GM19193 (cell line): ENCODE data around the gene LIF.
A peak's percentile ranks its signal among the peaks of the same experiment; 100 is the strongest.

Source experiments
- POLR2A ChIP-seq: IDR thresholded peaks from 4 replicates; pipeline ENCODE4 v1.6.1; 2011; ENCODE audit not compliant: insufficient read depth, insufficient read length; ENCODE audit errors: extremely low read depth

LIF gene

DNA sequence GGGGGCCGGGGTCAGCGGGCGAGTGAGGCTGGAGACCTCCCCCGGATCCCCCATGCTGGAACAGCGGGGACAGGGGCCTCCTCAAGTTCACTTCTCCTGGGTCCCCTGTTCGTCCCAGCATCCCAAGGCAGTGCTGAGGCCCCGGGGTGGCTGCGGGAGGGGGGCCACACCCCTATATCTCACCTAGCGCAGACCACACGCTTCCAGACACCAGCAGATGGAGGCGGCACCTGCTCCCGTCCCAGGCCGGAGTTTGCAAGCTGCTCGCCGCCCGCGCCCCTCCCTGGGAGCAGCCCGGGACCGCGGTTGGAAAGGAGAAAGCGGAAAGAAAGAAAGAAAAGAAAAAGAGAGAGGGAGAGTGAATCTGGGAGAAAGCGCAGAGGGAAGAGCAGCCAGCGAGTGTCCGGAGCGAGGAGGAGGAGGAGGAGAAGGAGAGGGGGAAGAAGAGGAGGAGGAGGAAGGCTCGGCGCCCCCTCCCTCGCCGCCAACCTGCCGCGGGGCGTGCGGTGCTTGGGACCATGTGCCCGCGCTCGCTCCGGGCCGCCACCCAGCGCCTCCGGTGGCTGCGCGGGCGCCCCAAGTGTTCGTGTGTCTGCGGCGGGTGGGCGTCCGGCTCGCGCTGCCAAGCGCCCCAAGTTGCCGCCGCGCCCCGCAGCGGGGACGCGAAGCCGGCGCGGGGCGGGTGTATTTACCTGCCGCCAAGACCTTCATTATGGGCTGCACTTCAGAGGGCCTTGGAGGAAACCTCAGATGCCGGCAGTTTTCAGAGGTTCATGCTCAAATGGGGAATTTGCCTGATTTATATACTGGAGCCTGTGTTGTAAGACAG lies at the start of gene LIF:
LIF (minus strand) TSS at position 775 of the 829 bp plus-strand sequence; CDS start at position 711, 64 bp downstream.
- no peak for TF ChIP-seq POLR2A

DNA sequence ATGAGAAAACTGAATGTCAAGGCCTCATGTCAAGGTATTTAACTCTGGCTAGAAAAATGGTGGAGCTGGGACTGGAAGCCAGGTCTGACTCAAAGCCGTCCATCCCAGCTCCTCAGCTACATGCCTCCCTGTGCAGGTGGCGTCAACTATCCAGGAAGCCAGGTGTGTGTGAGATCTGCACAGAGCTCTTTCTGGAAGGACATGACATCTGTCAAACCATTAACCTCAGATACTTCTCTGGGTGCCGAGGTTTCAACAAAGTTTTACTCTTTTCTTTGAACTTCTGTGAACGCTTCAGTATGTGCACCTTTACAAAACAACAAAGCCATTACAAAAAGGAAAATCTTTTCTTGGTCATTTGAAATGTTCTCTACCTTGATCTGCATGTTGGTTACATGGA lies 49.8 kb upstream of the LIF start:
- no peak for TF ChIP-seq POLR2A

DNA sequence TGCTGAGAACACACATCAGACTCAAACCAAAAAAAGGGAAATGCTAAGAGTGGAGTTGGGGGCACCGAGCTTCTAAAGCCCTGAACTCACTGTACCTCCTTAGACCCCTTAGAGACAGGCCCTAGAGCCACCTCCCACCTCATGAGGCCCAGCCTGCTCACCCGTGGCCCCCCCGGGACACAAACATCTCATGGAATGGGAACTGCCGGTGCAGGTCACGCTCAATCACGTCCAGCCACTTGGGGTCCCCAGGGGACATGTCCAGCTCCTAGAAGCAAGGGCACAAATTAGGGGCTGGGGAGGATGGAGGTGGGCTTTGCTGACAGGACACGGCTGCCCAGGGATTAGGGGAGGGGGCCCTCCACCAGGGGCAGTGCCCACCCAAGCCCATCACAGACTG lies 49.0 kb upstream of the LIF start:
- TF ChIP-seq POLR2A, result no peak

DNA sequence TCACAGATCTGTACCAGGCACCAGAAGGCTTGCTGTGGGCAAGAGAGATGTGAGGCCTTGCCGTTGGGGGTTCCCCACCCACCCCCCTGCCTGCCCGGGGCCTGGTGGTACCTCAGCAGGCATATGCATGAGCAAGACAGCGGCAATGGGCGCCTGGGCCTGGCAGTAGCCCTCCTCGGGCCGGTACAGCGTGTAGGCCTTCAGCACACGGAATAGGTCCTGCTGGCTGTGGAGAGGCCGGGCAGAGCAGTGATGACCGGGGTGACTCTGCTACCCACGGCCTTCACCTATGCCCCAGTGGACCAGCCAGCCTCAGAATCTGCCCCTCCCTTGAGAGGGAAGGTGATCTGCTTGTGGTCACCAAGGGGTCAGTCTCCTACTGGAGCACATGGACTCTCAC lies 48.3 kb upstream of the LIF start:
- TF ChIP-seq POLR2A, result no peak

DNA sequence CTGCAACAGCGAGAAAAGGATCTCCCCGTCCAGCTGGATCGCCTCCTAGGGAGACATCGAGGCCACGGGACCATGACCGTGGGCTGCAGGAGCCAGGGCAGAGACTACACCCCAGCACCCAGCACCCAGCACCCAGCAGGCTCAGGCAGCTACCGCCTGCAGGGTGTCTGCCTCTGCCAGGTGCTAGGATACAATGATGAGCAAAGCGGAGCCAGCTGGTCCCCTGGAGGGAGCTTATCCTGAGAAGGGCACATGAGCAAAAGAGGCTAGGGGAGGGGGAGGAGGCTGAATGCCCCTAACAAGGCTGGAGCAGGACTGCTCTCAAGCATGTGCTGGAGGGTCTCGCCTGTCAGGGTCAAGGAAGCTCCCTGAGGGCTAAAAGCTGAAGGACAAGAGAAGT lies 47.5 kb upstream of the LIF start:
- TF ChIP-seq POLR2A, result no peak

DNA sequence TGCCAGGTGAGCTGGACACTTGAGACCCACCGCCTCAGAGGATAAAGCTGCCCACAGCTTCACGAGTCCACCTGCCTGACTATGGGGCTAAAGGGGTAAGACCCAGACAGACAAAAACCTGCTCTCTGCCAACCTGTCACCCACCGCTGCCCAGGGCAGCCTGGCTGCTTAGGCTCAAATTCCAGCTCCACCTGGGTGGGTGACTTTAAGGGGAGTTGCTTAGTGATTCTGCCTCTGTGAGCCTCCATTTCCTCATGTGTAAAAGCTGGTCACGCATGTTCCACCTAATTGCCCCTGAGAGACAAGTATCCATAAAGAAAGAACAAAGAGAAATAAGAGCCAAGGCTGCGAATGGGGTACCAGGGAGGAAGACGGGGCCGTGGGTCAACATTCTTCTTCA lies 46.5 kb upstream of the LIF start:
- TF ChIP-seq POLR2A, result no peak

DNA sequence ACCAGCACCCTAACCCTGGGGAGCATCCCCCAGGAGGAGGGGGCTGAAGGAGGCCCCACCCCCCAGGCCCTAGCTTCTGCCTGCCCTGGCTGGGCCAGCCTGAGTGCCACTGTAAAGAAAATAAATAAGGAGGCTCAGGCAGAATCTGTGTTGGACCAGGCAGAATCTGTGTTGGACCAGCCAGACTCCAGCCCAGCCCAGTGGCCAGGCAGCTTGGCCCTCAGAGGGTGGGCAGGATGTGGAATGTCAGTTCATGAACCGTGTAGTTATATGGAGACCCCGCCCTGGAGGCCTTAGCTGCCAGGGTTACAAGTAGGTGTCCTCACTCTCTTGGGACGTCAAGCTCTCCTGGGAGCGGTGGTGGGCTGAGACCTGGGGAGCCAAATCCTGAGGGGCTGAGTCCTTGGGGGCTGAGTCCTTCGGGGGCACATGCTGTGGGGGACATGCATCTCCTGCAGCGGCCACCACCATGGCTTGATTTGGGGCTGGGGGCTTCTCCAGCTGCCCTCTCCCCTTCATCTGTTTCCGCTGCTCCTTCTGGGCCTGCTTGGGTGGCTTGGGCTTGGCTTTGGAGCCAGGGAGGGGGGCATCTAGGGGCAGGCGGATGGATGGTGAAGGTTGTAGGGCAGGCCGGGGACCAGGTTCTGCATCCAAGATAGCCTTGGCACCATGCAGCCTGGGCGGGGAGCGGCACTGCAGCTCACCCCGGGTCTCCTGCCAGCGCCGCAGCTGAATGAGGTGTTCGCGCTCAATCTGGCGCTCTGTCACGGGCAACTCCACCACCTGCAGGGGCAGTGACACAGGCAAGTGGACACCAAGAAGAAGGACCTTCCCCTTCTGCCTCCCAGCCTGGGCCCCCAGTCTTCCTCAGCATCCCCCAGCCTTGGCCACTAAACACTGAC lies 45.8 kb upstream of the LIF start:
- TF ChIP-seq POLR2A, result no peak

DNA sequence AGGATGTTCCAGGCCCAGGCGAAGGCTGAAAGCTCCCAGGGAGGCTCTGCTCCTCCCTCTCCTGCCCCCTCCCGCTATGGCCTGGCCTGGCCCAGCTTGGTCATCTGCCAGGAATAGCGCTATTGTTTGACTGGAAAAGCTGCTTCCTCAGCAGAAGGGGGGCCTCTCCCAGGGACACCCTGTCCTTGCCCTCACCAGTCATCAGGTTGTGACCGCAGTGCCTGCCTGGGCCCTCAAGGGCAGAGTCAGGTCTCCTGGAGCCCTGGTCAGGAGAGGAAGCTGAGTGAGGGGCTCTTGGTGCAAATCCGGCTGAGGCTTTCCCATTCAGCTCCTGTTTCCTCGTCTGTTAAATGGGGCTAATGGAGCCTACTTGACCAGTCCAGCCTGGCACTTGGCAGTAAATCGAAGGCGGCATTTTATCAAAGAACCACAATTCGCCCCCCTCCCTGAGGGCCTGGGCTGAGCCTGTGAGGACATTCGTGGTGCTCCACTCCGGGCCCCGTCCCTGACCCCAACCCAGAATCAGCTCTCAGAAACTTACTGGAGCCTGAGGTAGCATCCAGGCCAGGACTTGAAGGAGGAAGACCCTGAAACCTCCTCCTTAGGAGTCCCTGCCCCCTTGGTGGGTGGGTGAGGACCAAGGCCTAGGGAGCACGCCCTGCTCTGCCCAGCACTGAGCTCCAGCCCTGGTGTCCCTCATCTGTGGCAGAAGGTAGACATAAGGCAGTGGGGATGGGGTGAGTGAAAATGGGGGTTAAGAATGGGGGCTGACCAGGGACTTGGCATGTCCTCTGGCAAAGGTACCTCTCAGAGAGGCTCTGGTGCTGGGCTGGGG lies 44.7 kb upstream of the LIF start:
- TF ChIP-seq POLR2A, result no peak

DNA sequence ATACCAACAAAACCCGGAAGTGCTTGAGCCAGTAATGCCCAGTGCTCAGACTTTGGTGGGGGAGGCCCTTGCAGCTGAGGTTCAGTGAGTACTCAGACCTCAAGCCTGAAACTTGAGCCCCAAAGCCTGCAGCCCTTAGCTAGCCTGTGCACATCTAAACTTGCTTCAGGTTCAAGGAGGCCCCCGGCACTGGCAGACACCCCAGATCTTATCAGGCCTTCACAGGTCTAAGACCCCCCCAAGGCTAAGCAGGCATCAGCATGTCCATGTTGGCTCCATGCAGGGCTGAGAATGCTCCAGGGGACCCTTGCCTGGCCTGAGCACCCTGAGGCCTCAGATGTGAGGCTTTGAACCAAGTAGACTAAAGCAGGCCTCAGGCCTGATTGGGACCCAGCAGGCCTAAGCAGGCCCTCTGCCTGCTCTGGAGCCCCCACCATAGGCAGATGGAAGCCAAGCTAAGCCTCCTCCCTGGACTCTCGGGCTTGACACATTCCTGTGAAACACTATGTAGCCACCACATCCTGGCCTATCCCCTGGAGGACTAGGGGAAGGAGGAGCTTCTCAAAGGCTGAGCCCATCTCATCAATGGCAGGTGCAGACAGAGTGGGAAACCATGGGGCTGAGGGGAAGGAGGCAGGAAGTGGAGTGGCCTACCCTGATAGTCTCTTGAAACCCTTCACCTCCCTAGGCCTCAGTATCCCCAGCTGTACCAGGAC lies 43.9 kb upstream of the LIF start:
- peak; percentile 0 for TF ChIP-seq POLR2A

DNA sequence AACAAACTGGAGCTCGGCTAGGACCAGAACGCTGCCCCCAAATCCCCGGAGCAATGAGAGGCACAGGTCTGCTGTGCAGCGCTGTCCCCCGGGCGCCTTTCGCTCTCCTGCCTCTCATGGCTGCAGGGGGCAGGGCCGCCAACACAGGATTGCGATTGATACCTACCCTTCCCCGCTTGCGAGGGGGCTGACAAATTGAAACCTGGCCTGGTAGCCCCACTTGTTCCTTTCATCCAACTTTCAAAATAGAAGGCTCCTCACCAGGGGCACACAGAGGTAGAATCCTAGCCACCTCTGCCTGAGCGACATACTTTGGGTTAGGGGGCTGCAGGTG lies 43.4 kb upstream of the LIF start:
- TF ChIP-seq POLR2A, result no peak

DNA sequence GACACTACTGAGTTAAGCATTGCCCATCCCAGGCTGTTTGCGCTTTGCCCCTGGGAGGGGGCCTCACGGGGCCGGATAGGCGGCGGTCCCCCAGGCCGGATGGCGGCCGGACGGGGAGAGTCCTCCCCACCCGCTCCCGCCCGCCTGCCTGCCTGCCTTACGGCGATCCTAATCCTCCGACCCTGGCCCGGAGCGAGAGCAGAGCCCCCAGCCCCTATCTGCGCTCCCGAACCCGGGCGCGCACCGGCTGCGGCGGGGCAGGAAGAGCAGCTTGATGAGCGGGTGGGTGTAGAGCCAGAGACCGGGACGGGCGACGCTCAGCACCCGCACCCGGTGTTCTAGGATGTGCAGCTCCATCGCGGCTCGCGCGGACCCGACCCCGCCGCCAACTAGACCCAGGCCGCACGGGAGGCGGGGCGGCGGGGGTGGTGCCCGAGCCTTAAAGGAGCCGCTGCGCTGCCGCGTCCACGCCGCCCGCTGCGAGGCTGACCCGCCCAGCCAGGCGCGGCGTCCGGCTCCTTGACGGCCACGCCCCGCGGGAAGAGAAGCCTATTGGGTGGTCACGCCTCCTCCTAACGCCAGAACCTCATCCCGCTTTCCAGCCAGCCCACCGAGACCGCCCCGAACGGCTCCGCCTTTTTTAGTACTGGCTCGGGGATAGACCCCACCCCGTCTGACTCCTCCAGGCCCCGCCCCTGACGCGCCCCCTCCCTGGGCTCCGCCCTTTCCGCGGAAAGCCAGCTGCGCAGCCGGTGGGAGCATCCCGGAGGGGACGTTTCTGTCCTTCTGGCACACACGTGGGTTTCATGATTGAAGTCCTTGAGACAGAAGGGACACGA lies 42.8 kb upstream of the LIF start, which contains the start of gene CASTOR1:
CASTOR1 (minus strand) TSS at position 365 of the 839 bp plus-strand sequence; CDS start at position 357, 8 bp downstream.
- peak; percentile 50 for TF ChIP-seq POLR2A

DNA sequence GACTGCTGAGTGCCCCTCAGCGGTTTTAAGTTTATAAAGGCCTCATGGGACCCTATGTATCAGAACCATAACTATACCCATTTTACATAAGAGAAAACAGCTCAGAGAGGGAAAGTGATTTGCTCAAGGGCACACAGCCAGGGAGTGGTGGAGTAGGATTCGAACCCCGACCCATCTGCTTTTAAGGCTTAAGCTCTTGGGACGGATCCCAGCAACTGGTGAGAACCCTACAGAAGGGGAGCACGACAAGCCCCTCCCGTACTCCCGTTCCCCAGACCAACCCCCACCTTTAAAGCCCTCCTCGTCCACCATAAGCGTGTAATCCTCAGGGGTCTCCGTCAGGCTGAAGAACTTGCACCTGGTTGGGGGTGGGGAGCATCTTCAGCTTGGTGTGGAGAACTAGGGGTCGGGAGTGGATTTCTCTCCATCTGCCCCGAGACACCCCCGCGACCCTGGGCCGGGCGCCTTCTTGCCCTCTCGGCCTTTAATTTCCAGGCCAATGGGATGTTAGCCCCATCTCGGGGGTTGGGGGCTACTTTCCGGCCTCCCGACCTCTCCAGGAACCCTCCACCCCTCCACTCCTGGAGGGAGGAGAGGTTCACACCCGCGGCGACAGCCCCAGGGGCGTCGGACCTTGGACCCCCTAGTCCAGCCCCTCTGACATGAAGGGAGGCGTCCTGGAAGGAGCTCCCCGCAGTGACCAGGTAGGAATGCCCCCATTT lies 42.0 kb upstream of the LIF start:
- TF ChIP-seq POLR2A, result no peak
